Nephron (organoid): ENCODE measurements around the gene TMEM120B.
A peak's percentile ranks its signal among the peaks of the same experiment; 100 is the strongest.

Experiments
- H3K27ac Mint-ChIP-seq, 3 experiments: 2 replicates each; pipeline ENCODE4 v1.8.0; 2020; ENCODE audit warnings: mixed read lengths in 3 of 3, mild to moderate bottlenecking in 2 of 3, moderate library complexity in 1 of 3
- H3K27me3 Mint-ChIP-seq: 2 replicates; pipeline ENCODE4 v1.8.0; 2021; ENCODE audit warnings: low read depth, mild to moderate bottlenecking, moderate library complexity, mixed read lengths
- H3K36me3 Mint-ChIP-seq: 2 replicates; pipeline ENCODE4 v1.8.0; 2020; ENCODE audit warnings: low read depth, mixed read lengths
- H3K4me1 Mint-ChIP-seq: 2 replicates; pipeline ENCODE4 v1.8.0; 2020; ENCODE audit warnings: mixed read lengths
- H3K4me3 Mint-ChIP-seq, 3 experiments: 2 replicates each; pipeline ENCODE4 v1.8.0; 2020; ENCODE audit warnings: mild to moderate bottlenecking in 3 of 3, mixed read lengths in 3 of 3, moderate library complexity in 2 of 3
- H3K9me3 Mint-ChIP-seq: 2 replicates; pipeline ENCODE4 v1.8.0; 2020; ENCODE audit warnings: mixed read lengths
- TF ChIP-seq, protein P1 (sequence below), 3 experiments: fragments of 200-600 bp; sonication (generic); IDR thresholded peaks; one replicate each; pipeline ENCODE4 v1.5.0; 2021; ENCODE audit warnings: antibody characterized with exemption in 3 of 3; ENCODE audit not compliant: unreplicated experiment in 3 of 3

Gene TMEM120B

GRCh38 chr12:121804417-121805111 is 92.0 kb downstream of the TMEM120B start:
- peak overlapping the region; percentile 98 to 99 (median 98) for H3K4me3 Mint-ChIP-seq
- TF ChIP-seq, protein P1, sequence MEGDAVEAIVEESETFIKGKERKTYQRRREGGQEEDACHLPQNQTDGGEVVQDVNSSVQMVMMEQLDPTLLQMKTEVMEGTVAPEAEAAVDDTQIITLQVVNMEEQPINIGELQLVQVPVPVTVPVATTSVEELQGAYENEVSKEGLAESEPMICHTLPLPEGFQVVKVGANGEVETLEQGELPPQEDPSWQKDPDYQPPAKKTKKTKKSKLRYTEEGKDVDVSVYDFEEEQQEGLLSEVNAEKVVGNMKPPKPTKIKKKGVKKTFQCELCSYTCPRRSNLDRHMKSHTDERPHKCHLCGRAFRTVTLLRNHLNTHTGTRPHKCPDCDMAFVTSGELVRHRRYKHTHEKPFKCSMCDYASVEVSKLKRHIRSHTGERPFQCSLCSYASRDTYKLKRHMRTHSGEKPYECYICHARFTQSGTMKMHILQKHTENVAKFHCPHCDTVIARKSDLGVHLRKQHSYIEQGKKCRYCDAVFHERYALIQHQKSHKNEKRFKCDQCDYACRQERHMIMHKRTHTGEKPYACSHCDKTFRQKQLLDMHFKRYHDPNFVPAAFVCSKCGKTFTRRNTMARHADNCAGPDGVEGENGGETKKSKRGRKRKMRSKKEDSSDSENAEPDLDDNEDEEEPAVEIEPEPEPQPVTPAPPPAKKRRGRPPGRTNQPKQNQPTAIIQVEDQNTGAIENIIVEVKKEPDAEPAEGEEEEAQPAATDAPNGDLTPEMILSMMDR (IDR thresholded peaks at IDR 0.05; ENCODE audit: unreplicated experiment in 3 of 3): no peak
- H3K9me3 Mint-ChIP-seq: no peaks in the 10 kb centered on the region
- peaks cover 19% of the 10 kb centered on the region for H3K4me1 Mint-ChIP-seq
- peak overlapping the region; percentile 93 to 99 (median 98) for H3K27ac Mint-ChIP-seq
- peaks cover 20% of the 10 kb centered on the region for H3K36me3 Mint-ChIP-seq
- H3K27me3 Mint-ChIP-seq: no peaks in the 10 kb centered on the region

DNA sequence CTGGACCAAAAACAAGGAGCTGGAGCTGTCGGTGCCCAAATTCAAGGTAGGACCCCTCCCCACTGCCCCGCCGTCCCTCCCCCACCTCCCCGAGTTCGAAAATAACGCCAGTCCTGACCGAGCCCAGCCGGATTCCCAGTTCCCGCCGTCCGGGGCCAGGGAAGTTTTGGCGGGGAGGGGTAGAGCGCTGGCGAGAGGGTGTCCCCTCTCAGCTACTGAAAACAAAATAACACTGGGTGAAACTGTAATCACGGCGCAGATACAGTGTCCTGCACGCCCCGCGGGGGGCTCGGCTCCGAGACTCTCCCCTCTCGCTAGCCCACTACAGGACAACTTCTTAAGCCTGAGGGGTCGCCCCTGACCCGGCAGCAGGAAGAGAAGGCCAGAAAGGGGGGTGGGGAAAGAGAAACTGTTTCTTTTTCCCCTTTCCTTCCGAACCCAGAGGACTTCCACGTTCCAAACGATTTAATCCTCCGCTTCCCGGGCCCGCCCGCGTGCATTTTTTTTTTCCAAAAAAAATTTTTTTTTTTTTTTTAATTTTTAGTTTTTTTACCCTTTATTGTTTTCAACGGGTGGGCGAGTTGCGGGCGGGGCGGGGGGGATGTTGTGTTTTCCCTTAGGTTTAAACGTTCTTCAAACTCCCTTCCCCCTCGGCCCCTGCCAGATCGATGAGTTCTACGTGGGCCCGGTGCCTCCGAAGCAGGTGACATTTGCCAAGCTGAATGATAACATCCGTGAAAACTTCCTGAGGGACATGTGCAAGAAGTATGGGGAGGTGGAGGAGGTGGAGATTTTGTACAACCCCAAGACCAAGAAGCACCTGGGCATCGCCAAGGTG is 92.8 kb downstream of the TMEM120B start:
- Mint-ChIP-seq H3K4me1 (peaks cover 19% of the 10 kb centered on the region), H3K36me3 (peaks cover 22% of the 10 kb centered on the region), H3K9me3 (no peaks in the 10 kb centered on the region), H3K4me3 (peak overlapping the region; percentile 98 to 99 (median 98)), H3K27me3 (no peaks in the 10 kb centered on the region), H3K27ac (peak overlapping the region; percentile 83 to 98 (median 93))
- TF ChIP-seq, protein P1 (IDR thresholded peaks at IDR 0.05; ENCODE audit: unreplicated experiment in 3 of 3): no peak

- Mint-ChIP-seq H3K4me3 (peak overlapping the region; percentile 88 to 98 (median 98)), H3K36me3 (peaks cover 27% of the 10 kb centered on the region), H3K27ac (peak overlapping the region; percentile 64 to 98 (median 93)), H3K9me3 (no peaks in the 10 kb centered on the region), H3K27me3 (no peaks in the 10 kb centered on the region), H3K4me1 (peaks cover 23% of the 10 kb centered on the region)
- TF ChIP-seq, protein P1 (IDR thresholded peaks at IDR 0.05; ENCODE audit: unreplicated experiment in 3 of 3): no peak
These were observed 93.5 kb downstream of the TMEM120B start for GRCh38 chr12:121806009-121806545.

- TF ChIP-seq, protein P1 (IDR thresholded peaks at IDR 0.05; ENCODE audit: unreplicated experiment in 3 of 3): no peak
- peaks cover 21% of the 10 kb centered on the region for H3K36me3 Mint-ChIP-seq
- no peaks in the 10 kb centered on the region for H3K9me3 Mint-ChIP-seq
- no peaks in the 10 kb centered on the region for H3K27me3 Mint-ChIP-seq
- peak overlapping the region; percentile 64 to 98 (median 93) for H3K27ac Mint-ChIP-seq
- H3K4me3 Mint-ChIP-seq: peak overlapping the region; percentile 88 to 98 (median 98)
- peaks cover 26% of the 10 kb centered on the region for H3K4me1 Mint-ChIP-seq
These were observed 94.2 kb downstream of the TMEM120B start for GRCh38 chr12:121806546-121807423.

DNA sequence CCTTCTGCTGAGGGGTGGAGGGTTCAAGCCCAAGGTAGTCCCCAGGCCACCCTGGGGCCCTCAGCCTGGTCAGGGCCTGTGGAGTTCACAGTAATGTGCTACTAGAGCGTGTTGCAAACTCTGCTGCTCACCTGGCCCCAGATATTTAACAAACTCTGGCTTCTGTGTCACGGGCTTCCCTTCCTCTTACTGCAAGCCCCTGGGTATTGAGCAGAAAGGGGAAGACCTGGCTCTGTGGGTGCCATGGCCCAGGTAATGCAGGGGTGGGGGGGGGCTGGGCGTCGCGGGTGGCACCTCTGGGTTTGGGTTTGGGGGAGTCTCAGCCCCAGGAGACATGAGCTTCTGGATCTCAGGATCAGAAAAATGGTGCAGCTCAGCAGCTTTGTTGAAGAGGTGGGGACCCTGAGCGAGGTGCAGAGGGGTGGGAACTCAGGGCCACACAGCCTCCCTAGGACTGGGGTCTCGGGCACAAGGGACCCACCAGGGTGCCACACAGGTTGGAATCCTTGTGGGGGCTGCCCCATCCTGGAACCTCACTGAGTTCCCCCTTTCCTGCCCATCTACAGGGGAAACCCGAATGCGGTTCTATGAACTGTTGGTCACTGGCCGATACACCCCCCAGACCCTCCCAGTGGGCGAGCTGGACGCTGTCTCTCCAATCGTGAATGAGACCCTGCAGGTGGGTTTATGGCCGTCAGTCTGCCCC is 95.2 kb downstream of the TMEM120B start:
- H3K9me3 Mint-ChIP-seq: no peaks in the 10 kb centered on the region
- no peak overlapping the region for H3K27ac Mint-ChIP-seq
- H3K36me3 Mint-ChIP-seq: peaks cover 22% of the 10 kb centered on the region
- H3K4me1 Mint-ChIP-seq: peaks cover 31% of the 10 kb centered on the region
- TF ChIP-seq, protein P1 (IDR thresholded peaks at IDR 0.05; ENCODE audit: unreplicated experiment in 3 of 3): no peak
- H3K27me3 Mint-ChIP-seq: no peaks in the 10 kb centered on the region
- peak overlapping the region; percentile 30 to 98 (median 98) for H3K4me3 Mint-ChIP-seq
